Medulla oblongata (tissue), 1 donor: Measurements from ENCODE around the gene SLC35C1.

Experiments used
- DNase-seq: peaks from one replicate; pipeline ENCODE4 v3.0.0-alpha.2; 2015; ENCODE audit errors: extremely low spot score

Gene SLC35C1

DNA sequence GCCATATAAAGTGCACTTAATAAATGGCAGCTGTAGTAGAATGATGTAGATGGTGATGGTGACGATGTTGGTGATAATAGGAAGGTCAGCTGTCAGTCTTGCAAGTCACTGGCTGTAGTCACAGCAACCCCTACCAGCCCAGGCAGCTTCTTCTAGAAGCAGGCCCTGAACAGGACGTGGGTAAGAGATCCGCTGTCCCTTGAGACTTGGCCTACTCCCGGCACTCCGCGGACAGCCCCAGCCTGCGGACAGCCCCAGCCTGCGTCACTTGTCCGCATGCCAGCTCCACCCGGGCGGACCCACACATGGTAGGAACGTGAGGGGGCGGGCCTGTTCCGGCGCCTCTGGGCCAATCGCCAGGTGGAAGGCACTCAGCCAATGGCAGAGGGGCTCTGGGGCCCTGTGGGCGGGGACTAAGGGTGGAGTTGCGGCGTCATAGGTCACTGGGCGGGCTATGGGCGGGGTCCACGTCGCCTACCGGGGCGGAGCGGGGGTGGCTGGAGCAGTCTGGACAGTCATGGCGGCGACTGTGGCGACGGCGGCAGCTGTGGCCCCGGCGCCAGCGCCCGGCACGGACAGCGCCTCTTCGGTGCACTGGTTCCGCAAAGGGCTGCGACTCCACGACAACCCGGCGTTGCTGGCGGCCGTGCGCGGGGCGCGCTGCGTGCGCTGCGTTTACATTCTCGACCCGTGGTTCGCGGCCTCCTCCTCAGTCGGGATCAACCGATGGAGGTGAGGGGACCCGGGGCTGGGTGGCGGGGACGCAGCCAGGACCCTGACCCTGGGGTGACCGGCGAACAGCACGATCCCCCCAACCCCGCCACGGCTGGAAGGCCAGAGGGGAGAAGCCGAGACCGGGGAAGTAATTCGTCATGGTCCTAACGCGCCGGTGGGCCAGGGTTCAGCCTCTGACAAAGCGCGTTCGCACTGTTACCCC, 42.3 kb downstream of the SLC35C1 start, which contains the start of gene CRY2:
Gene CRY2, plus strand, starts transcription at position 502 of the 937 bp plus-strand sequence. Its CDS starts 16 bp downstream, at position 518.
- peak; percentile 99 for DNase-seq

DNA sequence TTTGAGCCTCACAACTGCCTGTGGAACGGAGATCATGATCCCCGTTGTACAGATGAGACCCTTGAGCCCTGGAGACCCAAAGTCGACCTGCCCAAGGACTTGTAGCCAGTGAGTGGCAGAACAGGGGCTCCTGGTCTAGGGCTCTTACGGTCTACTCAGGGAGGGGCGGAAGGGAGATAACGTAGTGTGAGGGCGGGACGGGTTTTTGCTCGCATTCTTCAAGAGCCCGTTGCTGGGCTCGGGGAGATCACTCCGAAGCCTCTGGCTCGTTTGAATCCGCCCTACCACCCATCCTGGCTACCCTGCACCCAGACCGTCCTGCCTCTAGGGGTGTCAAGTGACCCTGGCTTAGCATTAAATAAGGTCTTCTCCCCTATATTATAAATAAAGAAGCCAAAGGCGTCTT, 43.0 kb downstream of the SLC35C1 start:
- DNase-seq = peak; percentile 39

DNA sequence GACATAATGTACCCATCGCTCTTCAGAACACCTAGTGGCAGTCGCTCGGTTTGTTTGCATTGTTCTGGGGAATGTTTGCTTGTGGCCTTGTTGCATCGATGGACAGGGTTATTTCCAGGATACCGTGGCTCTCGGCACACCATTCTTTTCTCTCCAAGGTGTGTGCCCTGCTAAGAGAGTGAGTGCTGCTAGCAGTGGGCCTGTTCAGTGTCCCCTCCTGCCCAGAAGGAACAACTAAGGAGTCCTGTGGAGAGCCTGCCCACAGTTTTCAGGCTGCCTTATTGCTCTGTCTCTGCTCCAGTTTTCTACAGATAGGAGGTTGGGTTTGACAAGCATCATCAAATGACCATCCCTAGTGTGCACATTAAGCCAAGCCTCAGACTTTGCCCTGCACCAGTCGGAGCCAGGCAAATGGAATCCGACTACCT, 43.7 kb downstream of the SLC35C1 start:
- DNase-seq = no peak

DNA sequence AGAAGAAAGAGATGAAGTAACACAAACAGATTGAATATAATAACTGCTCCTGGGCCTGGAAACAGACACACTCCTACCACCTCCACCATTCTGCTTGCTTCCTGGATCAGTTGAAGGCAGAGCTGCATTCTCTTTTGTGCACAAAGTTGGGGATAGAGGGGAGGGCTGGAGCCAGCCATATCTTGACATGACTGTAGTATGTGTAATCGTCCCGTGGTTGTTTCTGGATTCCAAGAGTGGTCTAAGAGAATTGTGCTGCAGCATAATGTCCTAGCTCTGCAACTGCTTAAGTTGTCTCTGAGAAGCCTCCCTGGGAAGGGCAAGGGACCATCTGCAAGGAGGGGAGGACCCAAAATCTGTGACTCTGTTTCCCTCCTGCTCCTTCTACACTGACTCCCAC, 45.5 kb downstream of the SLC35C1 start:
- no peak for DNase-seq

DNA sequence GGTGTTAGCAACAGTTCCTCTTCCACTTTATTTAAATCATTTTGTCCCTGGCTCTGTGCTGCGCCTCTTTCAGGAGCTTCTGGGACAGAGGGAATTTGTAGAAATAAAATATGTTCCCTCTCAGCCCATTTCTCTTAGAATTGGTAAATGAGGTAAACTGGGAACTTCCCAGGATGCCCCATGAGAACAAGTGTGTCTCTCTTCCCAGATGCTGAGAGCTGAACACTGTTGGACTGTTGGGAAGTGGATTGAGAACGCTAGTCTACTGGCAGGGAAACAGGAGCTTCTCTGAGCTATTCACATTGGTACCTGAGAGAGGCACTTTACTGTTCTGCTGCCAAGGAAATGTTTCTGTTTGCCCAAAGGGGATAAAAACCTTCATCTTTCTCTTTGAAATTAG, 46.3 kb downstream of the SLC35C1 start:
- peak; percentile 70 for DNase-seq

DNA sequence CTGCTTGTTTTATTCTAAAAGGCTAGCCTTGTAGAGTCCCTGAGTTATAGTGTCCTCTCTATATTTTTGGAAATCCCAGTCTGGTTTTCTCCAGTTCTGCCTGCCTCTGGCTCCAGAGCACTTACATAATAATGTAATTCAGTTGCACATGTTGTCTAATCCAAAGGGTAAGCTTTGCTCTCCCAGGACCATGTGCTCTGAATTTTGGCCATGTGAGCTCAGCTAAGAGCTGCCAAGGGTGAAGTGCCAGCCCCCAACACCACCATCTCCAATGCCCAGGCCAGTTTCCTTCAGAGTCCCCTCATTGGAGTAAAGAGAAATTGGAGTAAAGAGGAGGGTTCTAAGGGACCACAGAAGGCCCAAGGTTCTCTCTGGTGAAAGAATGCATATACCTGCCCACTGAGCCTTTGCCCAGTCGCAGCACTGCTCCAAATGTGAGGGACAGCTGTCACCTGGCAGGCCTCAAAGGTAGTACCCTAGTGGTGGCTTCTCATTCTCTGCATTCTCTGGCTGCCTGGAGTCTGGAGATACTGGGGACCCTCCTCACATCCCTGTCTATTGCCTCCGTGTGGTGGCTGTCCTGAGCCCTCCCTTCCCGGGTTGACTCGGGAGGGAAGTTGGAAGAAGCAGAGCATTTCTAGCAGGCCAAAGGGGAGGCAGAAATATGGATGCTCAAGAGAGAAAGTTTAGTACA, 47.2 kb downstream of the SLC35C1 start:
- peak; percentile 76 for DNase-seq

DNA sequence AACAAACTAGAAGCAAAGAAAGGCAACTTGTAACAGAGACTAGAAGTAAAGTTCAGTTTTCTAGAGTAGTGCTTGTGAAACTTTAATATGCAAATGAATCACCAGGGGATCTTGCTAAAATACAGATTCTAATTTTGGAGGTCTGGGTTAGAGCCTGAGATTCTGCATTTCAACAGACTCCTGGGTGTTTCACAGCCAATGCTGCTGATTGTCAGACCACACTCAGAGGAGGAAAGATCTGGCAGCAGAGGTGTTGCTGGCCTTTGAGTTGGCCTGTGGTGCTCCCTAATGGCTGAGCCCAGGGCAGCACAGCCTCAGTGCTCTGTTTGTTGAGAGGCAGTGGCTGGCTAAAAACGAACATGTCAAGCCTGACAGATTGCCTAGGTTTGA, 47.8 kb downstream of the SLC35C1 start:
- no peak for DNase-seq

DNA sequence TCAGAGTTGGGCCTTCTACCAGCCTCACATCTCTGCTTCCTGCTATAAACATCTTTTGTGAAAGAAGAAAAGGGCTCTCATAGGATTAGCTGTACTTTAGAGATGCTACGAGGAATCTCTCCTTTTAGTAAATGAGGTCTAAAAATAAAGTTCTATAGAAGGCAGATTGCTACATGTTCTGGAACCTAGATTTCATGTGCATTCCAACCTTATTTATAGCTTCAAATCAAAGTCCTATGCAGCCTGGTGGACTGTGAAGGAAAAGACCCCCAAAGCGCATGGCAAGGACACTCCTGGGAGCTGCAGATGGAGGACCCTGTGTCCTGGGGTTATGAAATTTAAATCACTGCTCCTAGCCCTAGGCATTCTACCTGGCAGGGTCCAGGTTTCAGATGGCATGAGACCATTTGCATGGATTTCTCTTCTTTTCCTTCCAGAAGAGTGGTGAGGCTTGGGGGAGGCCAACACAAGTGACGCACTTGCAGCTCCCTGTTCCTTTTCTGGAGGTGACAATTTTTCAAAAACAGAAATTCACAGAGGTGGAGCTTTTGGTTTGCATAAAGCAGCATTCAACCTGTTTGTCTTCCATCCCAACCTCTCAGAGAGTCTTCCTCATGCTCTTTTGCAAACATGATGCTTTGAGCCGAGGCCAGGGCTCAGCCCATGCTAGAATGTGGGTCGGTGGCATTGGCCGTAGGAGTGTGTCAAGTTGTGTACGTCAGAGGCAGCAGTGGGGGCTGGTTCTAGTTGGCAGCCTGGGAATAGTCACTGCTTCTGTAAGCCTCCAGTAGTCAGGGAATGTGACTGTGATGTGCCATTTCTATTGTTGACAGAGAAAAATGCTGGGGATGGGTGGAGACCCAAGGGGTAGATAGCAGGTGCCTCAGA, 48.6 kb downstream of the SLC35C1 start:
- peak; percentile 52 for DNase-seq

DNA sequence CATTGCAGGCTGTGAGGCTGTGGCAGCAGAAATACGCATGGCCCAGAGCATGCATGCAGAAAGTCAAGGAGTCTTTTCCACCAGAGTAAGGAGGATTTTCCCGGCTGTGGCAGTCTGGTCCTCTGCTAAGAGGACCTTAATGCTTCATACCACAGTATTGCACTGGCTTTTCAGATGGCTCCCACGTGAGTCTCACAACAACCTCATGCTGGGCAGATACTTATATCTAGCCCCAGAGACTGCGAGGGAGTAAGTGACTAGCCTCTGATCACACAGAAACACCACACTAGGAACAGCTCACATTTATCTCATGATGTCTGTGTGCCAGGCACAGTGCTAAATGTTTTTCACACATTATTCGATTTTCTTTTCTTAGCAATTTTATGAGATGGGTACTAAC, 50.4 kb downstream of the SLC35C1 start:
- no peak for DNase-seq

DNA sequence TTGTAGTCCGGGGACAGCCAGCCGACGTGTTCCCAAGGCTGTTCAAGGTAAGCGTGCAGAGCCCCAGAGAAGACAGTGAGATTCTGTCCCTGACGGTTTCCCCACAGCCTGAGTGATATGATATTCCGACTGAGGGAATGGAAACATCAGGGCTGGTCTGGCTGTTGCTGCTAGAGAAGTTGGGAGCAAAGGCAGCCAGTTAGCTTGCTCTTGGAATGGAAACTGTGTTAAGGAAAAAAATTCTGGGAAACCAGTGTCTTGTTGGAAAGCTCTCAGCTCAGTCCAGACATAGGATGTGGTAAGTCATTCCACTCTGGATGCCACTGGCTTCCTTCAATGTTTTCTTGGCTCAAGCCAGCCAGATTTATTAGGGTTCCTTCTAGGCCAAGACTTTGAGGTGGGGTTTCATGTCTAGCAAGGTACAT, 51.1 kb downstream of the SLC35C1 start:
- no peak for DNase-seq

DNA sequence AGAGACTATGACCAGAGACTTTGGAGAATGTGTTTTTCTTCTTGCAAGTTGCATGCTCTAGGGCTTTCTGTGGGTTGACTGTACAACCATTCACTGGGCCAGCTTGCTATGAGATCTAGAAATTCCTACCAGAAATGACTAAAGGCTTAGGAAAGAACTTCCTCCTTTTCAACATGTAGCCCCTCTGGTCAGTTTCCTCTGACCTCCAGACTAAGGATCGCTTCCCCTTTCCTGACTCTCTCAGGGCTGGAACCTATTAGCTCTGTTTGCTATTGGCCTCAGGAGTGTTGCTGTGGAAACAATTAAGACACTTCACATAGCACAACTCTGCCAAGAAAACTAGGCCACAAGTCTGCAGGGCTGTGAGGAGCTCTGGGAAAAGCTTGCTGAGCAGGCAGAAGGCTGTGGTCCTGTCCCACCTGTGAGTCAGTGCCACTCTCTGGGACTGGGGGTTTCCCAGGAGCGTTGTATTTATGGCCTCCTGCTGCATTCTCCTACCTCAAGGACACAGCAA, 53.1 kb downstream of the SLC35C1 start:
- DNase-seq = peak; percentile 88

DNA sequence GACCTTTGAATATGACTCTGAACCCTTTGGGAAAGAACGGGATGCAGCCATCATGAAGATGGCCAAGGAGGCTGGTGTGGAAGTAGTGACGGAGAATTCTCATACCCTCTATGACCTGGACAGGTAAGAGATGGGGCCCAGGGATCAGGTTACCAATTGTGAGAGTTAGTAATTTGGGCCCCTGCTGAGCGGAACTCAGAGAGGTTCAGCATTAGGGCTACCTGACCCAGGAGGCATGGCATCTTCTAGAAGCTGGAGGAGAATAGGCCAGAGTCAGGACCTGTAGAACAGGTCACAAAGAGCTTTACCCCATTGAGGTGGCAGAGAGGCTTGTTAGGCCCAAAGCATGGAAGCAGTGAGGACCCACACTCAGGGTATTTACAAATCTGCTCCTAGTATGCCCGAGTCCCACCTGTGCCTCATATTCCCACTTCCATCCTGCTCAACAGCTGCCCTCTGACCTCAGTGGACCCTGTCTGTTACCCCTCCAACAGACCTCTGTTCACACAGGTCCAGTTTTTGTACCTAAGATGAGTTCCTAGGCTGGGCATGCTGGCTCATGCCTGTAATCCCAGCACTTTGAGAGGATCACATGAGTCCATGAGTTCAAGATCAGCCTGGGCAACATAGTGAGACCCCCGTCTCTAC, 53.9 kb downstream of the SLC35C1 start:
- DNase-seq = no peak

DNA sequence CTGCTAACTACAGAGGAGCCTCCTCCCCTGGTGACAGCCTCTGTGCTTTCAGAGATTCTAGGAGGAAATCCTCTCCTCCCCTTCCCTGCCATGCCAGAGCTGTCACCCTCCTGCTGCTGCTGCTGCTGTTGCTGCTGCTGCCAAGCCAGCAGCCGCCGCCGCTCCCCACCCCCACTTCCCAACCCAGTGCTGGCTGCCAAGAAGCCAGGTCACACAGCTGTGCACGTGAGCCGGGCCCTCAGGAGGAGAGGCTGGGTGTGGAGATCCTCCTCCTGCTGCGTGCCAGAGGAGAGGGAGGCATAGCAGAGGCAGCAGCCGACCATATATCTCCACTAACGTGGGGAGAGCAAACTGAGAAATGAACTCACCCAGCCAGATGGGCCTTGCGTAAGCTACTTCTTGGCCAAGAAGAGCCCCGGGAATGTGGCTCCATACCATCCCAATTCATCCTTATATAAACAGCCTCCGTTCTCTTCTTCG, 54.8 kb downstream of the SLC35C1 start:
- peak; percentile 86 for DNase-seq

DNA sequence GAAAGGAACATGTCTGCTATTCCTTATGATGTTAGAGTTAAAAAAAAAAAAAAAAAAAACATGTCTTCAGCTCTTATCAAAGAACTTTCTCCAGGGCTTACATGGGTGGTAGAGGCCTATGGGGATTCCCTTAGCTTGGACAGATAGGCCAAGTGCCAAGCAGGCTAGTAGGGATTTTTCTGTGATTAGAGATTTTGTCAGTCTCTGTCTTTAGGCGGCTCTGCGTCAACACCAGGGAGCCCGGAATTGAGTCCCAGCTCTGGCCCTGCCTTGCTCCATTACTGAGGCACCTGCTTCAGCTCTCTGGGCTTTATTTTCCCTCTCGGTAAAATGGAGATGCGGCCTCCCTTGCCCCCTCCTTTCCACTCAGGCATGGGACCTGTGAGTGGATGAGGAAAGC, 55.4 kb downstream of the SLC35C1 start:
- no peak for DNase-seq

DNA sequence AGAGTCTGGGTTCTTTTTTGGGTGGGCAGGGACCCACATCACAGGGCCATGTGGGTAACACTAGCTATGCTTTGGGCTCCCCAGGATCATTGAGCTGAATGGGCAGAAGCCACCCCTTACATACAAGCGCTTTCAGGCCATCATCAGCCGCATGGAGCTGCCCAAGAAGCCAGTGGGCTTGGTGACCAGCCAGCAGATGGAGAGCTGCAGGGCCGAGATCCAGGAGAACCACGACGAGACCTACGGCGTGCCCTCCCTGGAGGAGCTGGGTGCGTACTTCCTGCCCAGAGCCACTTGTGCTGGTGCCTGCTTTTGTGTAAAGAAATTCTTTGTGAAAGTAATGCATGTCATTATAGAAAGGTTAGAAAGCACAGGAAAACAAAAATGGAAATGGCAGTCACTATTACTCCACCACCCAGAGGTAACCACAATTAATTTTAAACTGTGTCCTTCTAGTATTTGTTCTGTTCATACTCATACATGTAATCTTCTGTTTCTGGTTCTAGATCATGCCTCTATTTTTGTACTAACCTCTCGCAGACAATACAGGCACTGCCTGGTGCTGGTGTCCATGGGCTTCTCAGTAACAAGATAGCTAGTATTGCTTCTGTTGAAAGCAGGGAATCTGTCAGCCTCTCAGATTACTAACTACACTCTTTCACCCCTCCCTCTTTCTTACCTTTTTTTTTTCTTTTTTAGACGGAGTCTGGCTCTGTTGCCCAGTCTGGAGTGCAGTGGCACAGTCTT, 56.0 kb downstream of the SLC35C1 start:
- DNase-seq = no peak
